OCI-LY7 (cell line): ENCODE data around the gene CCT7.

ENCODE experiments used
- CTCF ChIP-seq: fragments of 200-600 bp; sonication (generic); conservative IDR thresholded peaks from 2 replicates; pipeline ENCODE4 v1.5.1; 2014; ENCODE audit warnings: mild to moderate bottlenecking, antibody characterized with exemption, low read length, moderate library complexity, mixed read lengths
- EZH2phosphoT487 ChIP-seq: fragments of 200-600 bp; sonication (generic); IDR thresholded peaks from 2 replicates; pipeline ENCODE4 v1.6.1; 2018; ENCODE audit warnings: low read depth, borderline replicate concordance, mild to moderate bottlenecking, mixed run types, antibody characterized with exemption, low read length, moderate library complexity, mixed read lengths

DNA sequence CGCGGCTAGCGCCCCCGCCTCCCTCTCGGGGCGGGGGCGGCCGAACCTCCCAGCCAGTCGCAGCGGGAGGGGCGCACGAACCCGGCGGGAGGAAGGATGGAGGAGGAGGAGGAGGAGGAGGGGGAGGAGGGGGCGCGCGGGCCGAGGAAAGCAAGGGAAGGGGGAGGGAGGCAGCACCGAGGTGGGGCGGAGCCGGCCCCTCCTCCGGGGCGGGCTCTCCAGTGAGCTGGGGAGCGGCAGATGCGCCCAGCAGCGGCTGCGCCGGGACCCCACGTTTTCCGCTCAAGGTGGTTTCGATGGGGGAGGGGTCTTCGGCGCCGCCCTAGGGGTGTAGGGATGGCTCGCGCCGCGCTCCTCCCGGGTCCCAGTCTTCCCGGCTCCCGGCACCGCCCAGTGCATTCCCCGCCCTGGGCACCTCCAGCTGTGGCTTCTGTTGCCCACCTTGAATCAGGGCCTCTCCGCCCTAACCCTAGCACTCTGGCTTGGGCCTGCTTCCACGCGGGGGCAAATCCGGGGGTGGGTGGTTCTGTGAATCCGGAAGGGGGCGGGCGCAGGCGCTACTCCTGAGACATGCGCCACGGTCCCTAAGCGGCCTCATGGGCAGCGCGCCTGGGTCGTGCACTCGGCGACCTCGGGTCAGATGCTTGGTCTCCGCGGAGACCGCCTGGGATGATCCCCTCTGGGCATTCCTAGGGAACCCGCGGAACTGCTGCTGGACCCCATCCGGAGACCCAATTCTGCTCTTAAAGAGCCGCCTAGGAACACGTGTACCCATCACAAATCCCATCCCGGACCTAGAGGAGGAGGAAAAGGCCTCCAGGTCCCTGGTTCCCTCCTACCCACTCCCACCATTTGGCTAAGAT is 50.4 kb downstream of the CCT7 start, which contains the start of gene FBXO41:
- TF ChIP-seq CTCF (no peak), EZH2phosphoT487 (no peak)
